NCI-H748 treated with DMSO at 0.1 percent for 48 hours (cell line): Measurements from ENCODE around the gene FTO.
"Not testable (repeated sequence)": the region's sequence is repeated elsewhere in the genome, so short reads cannot be mapped to it uniquely, and the experiment has no call there.

Experiments used
- DNase-seq: peaks from one replicate; lab custom pipeline; 2025; lab: John Stamatoyannopoulos, UW

Gene FTO

DNA sequence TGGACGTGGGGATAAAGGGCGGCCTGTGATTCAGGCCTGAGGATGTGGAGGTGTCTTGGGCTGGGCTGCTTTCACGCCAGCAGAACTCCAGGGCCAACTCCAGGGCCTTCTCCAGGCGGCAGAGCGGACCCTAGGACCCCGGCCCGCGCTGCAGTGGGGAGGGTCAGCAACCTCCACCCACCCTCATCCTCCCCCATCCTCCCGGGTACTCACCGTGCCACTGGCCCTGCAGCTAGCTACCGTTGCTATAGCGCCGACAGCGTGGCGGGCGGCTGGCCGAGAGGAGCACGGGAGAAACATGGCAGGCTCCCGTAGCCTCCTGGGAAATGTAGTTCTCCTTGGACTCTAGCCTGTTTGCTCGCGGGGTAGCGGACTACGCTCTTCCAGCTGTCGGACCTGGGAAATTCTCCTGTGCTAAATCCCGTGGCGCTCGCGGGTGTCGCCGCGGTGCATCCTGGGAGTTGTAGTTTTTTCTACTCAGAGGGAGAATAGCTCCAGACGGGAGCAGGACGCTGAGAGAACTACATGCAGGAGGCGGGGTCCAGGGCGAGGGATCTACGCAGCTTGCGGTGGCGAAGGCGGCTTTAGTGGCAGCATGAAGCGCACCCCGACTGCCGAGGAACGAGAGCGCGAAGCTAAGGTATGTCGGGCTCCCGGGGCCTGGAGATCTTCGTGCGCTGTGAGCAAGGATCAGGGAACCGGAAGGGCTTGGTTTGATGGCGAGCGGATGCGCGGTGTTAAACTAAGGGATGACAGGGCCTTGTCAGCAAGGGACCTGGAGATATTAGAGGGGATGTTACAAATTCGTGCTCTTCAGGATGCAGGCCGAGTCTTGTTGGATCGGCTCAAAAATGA, at the start of gene FTO, which contains the start of gene RPGRIP1L:
FTO (plus strand) TSS at position 567 of the 855 bp plus-strand sequence.
RPGRIP1L (minus strand) TSS at position 270 of the 855 bp plus-strand sequence. CDS start 3,136 bp downstream, outside the sequence.
- peak; percentile 94 for DNase-seq

DNA sequence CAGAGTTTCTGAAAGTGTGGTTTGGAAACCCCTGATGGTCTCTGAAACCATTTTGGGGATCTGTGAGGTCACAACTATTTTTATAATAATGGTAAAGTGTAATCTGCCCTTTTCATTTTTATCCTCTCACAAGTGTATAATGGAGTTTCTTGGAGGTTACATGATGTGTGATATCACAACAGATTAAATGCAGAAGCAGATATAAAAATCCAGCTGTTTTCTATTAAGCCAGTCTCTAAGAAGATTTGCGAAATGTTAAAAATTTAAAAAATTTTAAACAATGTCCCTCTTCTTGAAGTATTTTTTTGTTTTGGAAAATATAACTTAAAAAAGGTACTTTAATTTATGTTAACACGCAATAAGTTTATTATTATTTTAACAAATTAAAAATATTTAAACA, 49.0 kb upstream of the FTO start:
- DNase-seq = no peak

DNA sequence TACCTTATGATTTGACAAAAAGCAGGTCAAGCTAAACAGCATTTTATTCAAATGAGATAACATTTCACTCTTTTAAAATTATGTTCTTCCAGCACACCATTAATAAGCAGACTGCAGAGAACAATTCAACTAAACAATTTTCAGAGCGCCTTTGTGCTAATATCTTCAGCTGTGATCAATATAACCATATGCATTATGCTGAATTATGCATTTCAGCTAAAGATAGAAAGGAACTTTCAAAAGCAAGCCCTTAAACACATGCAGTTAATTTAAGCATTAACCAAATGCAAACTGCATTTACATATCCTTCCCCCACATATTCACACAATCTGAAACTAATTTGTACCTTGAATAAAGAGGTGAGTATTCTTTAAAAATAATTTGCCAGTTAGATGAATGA, 41.9 kb upstream of the FTO start:
- DNase-seq = no peak

DNA sequence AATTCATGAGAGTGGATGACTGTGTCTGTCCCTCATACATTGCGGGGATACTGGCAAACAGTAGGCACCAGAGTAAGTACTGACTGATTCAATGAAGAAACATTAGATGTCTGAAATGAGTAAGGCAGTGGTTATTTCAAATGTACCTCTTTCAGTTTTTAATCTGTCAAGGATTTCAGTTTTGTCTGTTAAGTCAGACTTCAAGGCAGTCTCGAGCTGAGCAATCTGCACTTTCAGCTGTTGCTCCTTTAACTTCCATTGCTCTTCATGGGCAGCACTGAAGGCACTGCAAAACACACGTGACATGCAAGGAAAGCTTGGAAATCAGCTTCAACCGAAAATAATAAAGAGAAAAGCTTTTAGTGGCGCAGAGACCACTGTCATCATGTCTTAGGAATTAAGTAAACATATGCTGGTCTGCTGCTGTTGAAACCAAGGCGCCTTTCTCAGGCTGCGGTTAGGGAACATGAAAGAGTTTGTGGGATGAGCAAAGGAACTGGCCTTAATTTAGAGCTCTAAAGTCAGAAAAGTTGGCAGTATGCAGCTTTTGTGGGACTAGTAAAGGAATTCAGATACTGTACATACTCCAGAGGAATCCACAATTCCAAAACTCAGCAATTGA, 39.1 kb upstream of the FTO start:
- DNase-seq = no peak

DNA sequence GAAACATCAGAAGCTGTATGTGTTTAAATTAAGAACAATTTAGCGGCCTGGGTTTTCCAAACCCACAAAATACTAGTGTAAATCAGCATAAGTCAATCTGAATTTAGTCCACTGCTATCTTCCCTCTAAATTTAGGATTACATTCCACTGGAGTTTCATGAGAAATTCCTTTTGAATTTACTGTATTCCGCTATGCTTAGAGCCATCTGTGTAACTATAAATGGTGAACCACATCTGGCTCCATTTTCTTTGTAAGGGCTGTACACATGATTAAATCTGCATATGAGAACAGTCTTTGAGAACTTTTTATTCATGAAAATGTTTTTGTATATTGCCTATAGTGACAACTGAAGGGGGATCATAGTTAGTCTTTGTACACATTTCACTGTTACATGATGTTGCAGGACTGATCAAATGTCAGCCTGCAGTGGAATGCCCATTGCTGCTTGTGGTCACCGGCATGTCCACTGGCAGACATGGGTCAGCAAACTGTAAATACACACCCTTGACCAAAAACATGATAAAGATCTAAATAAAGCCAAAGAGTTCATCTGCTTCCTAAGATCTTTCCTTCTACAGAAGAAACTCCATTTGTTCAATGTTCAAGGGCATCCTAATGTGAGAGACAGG, 37.1 kb upstream of the FTO start:
- no peak for DNase-seq

DNA sequence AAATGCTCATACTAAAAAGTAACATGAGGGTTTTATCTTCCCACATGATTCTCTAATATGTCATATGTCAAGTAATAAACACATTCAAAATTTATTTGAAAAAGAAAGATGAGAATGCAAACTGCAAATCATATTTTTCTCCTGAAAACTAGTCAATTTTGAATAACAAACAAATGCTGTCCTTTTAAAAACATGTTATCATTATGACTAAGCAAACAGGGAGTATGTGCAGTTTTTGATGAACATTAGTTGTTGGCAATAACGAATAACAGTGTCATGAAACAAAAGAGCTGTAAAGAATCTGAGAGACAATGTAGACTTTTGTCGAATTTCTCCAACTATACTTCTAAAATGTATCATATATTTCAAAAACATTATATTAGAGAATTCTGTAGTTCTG, 35.1 kb upstream of the FTO start:
- no peak for DNase-seq

DNA sequence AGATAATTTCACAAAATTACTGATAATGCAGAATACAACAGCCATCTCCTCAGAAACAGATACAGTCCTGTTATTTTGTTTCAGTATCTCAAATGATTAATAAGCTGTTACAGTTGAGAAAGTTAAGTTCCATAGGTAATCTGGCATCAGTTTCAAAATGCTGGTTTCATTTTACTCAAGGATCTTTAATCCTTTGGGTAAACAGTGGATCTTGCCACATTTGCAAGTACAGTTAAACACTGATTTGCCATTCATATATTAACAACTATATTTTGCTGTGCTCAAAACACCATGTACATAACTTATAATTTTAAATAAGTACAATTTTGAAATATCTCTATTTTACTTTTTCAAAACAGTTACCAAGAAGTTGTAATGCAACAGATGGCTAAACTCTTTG, 31.5 kb upstream of the FTO start:
- DNase-seq = no peak

DNA sequence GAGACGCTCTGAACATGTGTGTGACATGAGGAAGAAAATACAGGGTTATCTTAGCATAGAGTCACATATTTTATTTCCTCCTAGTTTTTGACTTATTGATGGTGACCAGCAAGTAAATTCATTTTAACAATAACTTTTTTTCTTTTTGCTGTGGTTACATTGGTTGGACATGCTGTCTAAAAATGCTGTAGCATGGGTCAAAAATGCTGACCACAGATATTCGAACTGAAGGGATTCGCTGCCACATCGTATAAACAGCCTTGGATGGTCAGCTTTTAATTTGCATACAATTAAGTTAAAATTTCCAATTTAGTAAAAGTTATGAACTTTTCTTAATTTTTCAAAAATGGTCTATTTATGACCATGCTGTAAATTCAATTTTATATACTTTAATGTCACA, 30.8 kb upstream of the FTO start:
- no peak for DNase-seq

DNA sequence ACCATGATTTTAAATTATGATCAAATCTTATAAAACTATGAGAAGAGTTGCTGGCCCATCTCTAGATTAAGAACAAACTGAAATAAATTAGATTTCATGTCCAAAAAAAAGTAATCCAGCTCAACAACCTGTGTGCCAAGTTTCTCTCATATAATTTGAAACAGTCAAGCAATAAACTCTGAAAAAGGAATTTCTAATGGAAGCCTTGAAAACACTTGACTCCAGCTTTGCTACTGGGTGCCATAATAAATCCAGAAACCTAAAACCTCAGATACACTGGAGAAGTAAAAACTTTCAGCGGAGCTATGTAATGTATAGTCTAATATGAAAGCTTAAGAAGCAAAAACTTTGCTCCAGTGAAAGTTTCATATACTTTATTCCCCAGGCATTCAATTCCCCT, 25.8 kb upstream of the FTO start:
- no peak for DNase-seq

DNA sequence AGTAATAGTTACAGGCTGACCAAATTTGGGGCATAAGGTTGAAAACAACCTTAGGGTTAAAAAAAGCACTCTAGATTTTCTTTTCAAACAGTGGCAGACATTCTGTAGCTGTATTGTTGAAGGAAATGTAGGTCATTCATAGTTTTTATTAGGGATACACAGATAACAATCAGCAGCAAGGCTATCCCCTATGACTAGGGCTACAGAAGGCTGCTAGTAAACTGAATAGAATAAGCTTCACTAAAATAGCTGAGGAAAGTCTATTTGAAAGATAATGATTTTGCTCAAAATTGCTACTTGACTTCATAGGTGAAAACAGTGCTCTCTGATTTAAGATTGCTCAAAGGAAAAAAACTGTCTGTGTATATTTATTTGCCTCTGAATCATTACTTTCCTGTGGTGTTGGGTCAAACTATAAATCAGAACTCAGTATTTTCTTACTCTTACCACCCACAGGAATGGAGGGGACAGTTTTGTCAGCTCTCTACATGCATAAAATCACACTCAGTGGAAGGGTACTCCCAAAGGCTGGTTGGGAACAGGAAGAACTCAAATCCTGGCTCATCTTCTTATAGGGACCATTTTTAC, 25.1 kb upstream of the FTO start:
- DNase-seq = no peak

DNA sequence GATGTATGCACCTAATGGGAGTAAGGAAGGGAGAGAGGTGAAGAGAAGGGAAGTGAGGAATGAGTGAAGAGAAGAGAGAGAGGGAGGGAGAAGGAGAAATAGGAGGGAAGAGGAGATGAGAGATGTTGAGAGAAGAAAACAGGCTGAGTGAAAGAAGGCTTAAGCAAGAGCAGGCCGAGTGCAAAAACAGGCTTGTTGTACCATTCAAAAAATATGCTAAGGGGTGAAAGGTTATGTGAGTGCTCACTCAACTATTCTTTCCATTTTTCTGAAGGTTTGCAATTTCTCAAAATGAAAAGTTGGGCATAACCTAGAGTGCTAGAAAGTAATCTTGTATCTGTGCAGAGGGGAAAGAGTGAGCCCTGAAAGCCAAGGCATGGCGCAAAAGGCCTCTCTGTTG, 23.2 kb upstream of the FTO start:
- no peak for DNase-seq

DNA sequence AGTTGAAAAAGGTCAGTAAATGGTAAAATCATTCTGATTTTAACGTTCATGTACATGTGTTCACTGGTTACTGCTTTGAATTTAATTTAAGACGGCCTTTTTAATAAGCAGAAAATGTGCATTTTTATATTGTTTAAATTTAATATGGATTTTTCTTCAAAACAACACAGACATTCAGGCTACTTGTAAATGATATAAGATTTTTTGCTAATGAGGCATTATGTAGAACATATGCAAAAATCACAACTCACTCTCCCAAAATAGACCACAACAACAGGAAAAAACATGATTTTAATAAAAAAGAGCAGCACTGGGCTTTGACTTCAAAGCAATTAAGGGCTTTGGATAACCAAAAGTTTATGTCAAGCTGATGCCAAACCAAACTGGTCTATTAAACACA, 22.6 kb upstream of the FTO start:
- DNase-seq = no peak

DNA sequence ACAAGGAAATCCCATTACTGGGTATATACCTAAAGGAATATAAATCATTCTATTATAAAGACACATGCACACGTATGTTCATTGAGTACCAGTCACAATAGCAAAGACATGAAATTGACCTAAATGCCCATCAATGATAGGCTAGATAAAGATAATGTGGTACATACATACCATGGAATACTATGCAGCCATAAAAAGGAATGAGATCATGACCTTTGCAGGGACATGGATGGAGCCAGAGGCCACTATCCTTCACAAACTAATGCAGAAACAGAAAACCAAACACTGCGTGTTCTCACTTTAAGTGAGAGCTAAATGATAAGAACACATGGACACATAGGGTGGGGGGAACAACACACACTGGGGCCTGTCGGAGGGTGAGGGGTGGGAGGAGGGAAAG, 18.6 kb upstream of the FTO start:
- DNase-seq = not testable (repeated sequence)

DNA sequence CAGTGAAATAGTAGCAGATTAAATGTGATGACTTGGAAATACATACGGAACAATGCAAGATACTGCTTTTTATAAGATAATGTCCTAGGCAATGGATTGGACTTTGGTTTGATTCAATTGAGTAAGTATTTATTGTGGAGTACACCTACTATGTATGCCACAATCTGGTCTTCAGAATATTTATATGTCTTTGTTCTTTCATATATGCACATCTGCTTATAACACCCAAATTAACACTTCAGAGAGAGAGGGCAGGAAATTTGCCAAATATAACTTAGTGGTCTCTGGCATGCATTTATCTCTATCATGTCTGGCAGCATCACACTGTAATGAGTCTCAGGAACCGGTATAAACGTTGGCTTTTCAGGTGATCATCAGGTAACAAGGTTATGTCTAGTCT, 17.2 kb upstream of the FTO start:
- DNase-seq = no peak

DNA sequence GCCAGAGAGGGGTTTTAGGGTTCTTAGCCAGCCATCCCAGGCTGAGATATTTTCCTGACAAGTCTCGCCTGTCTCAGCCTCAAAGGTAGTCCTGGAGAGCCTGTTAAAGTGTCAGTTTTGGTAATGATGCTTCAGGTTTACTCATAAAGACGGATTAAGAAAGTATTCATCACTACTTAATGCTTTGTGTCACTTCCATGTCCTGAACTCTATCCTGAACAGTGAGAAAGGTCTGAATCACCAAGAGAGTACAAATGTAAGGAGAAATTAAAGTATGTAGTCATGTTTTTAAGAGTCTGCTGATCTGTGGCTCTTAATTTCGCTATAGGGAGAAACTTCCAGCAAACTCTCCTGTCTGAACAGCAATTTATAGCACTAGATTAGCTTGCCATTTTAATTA, 14.3 kb upstream of the FTO start:
- no peak for DNase-seq

DNA sequence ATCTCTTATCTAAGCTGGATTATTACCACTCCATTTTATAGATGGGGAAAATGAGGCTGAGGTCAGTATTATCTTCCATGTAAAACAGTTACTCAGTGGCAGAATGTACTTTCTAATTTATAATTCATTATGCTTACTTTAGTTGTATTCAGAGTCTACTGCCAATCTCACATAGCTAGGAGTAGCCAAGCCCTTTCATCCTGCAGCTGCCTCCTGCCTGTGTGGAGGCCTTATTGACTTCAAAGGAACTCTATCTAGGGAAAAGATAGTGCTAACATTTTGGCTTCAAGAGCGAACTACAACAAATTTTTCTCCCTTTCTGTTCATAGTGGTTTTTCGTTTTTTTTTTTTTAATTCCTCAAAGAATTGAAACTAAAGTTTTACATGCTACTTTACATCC, 13.2 kb upstream of the FTO start:
- DNase-seq = no peak

DNA sequence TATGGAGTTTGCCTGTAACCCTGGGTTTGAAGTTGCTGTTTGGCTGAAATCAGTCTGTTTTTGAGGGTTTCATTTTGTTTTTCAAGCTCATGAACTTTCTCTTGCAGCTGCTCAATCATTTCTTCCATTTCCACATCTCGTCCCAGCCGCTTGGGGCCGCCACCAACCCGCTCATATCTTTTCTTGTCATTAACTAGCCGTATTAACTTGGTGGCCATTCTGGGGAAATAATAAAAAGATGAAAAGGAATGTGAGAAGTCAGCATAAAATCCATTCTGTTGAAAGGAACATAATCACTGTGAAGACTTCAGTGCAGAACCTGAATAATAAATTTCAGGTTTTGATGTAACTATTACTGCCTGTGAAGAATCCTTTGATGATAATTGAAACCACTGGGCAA, 11.8 kb upstream of the FTO start:
- DNase-seq = no peak

DNA sequence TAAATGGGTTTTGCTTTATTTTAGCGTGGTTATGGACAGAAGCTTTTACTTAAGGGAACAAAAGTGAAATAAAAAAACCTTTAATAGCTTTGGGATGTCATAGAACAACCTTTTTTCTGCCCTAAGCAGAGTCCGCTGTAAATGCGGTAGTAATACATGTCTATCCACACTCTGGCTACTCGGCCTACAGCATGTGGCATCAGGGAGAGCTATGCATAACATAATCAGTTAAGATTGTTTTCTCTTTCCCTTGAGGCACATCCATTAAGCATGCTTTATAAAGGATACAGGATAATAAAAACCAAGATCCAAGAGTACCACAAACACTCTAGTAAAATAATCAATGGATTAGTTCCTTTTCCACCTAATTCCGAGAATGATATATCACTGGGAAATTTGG, 10.6 kb upstream of the FTO start:
- no peak for DNase-seq

DNA sequence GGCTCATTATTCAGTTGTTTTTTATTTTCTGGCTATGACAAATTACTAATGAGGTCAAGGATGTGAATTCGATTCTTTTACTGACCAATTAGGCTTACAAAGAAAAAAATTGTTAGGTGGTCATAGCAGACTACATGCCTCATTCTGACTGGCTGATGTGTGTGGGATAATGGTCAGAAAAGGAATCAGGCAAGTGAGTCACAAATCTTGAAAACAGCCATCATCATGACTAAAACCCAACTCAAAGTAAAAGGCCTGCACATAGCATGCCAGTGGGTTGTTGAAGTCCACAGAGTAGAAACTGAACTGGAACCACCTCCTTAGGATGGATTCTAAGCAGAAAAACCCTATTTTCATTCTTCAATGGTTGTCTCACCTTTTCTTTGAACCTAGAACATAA, 8.9 kb upstream of the FTO start:
- DNase-seq = no peak

DNA sequence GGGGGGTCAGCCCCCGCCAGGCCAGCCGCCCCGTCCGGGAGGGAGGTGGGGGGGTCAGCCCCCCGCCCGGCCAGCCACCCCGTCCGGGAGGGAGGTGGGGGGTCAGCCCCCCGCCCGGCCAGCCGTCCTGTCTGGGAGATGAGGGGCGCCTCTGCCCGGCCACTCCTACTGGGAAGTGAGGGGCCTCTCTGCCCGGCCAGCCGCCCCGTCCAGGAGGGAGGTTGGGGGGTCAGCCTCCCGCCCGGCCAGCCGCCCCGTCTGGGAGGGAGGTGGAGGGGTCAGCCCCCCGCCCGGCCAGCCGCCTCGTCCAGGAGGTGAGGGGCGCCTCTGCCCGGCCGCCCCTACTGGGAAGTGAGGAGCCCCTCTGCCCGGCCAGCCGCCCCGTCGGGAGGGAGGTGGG, 5.7 kb upstream of the FTO start:
- DNase-seq = not testable (repeated sequence)

DNA sequence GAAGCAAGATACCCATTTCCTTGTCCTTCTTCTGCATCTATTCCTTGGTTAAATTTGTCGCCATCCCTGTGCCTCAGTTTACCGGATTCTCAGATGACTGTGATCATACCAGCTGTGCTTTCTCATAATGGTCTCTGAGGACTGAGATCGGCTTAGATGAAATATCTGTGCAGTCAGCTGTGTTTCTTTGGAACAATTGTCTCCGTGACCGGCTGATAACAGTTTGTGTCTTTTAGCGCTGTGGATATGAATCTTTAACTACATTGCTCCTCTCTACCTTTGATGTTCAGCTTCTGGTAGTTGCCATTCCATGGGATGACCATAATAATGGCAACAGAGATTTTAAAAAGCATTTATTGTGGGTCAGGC, 473 bp downstream of the FTO start:
- no peak for DNase-seq

DNA sequence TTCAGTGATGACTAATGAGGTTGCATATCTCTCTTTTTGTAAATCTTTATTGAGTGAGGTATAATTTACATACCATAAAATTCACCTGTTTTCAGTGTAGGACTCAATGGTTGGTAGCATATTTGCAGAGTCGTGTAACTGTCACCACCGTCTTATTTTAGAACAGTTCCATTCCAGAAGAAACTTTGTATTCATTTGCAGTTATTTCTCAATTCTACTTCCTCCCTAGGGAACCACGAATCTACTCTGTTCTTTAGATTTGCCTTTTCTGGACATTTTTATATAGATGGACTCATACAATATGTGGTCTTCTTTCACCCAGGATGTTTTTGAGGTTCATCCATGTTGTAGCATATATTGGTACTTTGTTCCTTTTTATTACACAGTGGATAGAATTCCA, 3.7 kb downstream of the FTO start:
- DNase-seq = no peak

DNA sequence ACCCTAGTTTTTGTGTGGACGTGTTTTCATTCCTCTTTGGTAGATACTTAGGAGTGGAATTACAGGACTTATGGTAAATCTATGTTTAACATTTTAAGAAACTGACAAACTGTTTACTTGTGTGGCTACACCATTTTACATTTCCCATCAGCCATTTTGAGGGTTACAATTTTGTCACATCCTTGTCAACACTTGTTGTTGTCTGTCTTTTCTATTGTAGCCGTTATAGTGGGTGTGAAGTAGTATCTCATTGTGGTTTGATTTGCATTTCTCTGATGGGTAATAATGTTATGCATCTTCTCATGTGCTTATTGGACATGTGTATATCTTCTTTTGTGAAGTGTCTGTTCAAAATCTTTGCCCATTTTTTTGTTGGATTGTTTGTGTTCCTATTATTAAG, 4.5 kb downstream of the FTO start:
- no peak for DNase-seq
